ENCODE measurements around the gene NLGN2. TPM values are rescaled to one million over a fixed set of nuclear protein-coding genes. Genes with fewer than 3 reads are reported as not detected.

Gene NLGN2
- total RNA-seq, 1 donor from 2014 or later = 90.8 TPM

DNA sequence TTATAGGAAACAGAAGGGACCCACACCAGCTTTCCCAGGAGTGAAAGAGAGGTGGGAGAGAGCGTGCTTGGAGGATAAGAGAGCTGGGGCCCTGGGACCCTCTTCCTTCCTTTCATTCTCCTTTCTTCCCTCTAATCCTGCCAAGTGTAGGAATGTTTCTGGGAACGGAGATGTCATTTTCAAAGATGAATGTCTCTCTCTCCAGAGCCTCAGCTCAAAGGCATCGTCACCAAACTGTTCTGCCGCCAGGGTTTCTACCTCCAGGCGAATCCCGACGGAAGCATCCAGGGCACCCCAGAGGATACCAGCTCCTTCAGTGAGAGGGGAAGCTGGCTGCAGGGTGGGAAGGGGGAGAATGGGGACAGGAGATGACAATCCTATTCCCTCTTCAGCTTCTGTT, 33.6 kb downstream of the NLGN2 start:
- DNase-seq = no peak
- TF ChIP-seq CTCF (IDR thresholded peaks at IDR 0.05; ENCODE audit: partially characterized antibody, unreplicated experiment) = no peak
- Mint-ChIP-seq H3K27ac (ENCODE audit: unreplicated experiment) (peak overlapping the region; percentile 59), H3K9me3 (ENCODE audit: unreplicated experiment) (peaks cover 19% of the 10 kb centered on the region), H3K4me1 (ENCODE audit: low read depth, unreplicated experiment) (peaks cover 14% of the 10 kb centered on the region), H3K36me3 (ENCODE audit: unreplicated experiment) (no peaks in the 10 kb centered on the region), H3K4me3 (ENCODE audit: unreplicated experiment) (peak overlapping the region; percentile 92), H3K27me3 (ENCODE audit: unreplicated experiment) (peaks cover 31% of the 10 kb centered on the region)

- H3K9me3 Mint-ChIP-seq (ENCODE audit: unreplicated experiment) = peaks cover 21% of the 10 kb centered on the region
- no peaks in the 10 kb centered on the region for H3K36me3 Mint-ChIP-seq (ENCODE audit: unreplicated experiment)
- DNase-seq = no peak
- no peak overlapping the region for H3K27ac Mint-ChIP-seq (ENCODE audit: unreplicated experiment)
- H3K27me3 Mint-ChIP-seq (ENCODE audit: unreplicated experiment) = peaks cover 30% of the 10 kb centered on the region
- TF ChIP-seq CTCF (IDR thresholded peaks at IDR 0.05; ENCODE audit: partially characterized antibody, unreplicated experiment) = no peak
- no peak overlapping the region for H3K4me3 Mint-ChIP-seq (ENCODE audit: unreplicated experiment)
- H3K4me1 Mint-ChIP-seq (ENCODE audit: low read depth, unreplicated experiment) = peaks cover 13% of the 10 kb centered on the region
These were observed 34.5 kb downstream of the NLGN2 start for GRCh38 chr17:7442142-7442541.

DNA sequence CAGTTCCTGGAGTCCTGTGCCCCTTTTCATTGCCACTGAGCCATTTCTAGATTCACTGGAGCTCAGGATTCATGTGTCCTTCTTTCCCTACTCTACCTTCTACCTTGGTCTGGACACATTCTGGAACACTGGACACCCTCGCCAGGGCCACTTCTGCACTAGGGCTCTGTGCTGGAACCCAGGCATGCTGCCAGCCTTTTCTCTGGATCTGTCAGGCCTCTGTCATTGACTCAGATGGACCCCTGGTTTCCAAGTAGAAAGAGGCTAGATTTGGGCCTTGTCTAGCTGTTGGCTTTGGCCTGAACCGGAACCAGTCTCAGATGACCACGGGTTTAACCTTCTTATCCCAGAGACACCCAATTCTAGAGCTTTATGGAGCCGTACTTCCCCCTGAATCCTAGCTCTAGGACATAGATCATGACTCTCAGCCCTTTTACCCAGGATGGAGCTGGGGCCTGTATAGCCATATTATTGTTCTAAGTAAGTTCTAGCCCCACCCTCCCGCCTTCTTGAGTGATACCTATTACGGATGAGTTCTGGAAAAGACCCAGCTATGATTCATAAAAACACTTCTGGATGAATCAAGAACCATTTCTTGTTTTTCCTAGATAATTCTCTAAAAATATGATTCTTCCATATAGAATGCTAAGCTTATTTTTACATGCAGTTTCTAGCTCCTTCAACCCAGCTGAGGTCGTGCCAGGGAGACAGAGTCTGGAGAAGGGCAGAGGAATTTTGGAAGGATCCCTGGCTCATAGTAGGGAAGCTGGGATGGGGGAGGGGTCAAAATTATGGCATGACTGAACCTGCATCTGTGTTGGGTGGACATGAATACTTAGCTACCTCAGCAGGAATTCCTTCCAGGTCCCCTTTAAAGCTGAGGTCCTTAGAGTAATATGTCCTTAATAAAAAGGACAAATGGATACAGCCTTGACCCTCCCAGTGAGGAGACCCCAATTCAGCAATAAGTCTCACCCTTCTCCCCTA, 36.1 kb downstream of the NLGN2 start:
- peaks cover 17% of the 10 kb centered on the region for H3K9me3 Mint-ChIP-seq (ENCODE audit: unreplicated experiment)
- peaks cover 4% of the 10 kb centered on the region for H3K36me3 Mint-ChIP-seq (ENCODE audit: unreplicated experiment)
- TF ChIP-seq CTCF (IDR thresholded peaks at IDR 0.05; ENCODE audit: partially characterized antibody, unreplicated experiment) = no peak
- no peak overlapping the region for H3K27ac Mint-ChIP-seq (ENCODE audit: unreplicated experiment)
- DNase-seq = no peak
- H3K4me1 Mint-ChIP-seq (ENCODE audit: low read depth, unreplicated experiment) = peaks cover 5% of the 10 kb centered on the region
- H3K4me3 Mint-ChIP-seq (ENCODE audit: unreplicated experiment) = no peak overlapping the region
- H3K27me3 Mint-ChIP-seq (ENCODE audit: unreplicated experiment) = peaks cover 25% of the 10 kb centered on the region

DNA sequence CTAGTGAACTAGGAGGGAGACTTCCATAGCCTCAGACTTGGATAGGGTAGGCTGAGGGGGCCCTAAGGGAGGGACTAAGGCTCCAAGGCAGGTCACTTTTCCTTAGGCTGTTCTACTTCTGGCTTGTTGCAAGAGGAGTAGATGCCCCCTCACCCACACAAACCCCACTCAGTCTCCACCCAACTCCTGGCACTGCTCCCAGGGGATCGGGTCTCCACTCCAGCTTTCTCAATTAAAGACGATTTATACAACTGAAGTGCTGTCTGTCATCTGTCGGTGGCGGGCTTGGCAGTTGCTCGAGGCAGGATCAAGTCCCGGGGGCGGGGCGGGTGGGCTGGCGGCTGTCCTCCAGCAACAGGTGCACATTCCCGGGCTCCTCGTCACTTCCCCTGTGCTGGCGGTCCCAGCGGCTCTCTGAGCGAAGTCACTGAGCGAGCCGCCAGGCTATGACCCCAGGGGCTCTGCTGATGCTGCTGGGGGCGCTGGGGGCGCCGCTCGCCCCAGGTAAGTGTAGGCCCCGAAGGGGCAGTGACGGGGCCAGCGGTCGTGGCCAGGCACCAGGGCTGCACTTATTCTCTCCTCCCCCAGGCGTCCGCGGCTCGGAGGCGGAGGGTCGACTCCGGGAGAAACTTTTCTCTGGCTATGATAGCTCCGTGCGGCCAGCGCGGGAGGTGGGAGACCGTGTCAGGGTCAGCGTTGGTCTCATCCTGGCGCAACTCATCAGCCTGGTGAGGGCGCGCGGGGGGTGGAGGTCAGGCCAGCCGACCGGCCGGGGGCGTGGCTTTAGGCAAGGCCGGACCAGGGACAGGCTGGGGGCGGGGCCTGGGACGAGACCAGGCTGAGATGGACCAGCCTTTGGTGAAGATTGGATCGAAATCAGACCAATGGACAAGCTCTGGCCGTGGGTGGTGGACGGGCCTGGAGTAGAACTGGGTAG, 37.3 kb downstream of the NLGN2 start, which contains the start of gene CHRNB1:
CHRNB1 (plus strand) TSS at position 380 of the 937 bp plus-strand sequence; CDS start at position 447, 67 bp downstream.
- no peak for TF ChIP-seq CTCF (IDR thresholded peaks at IDR 0.05; ENCODE audit: partially characterized antibody, unreplicated experiment)
- Mint-ChIP-seq H3K27ac (ENCODE audit: unreplicated experiment) (no peak within 1 kb of the TSS), H3K9me3 (ENCODE audit: unreplicated experiment) (peaks cover 15% of the 10 kb centered on the region), H3K4me1 (ENCODE audit: low read depth, unreplicated experiment) (peaks cover 4% of the 10 kb centered on the region), H3K36me3 (ENCODE audit: unreplicated experiment) (peaks cover 5% of the 10 kb centered on the region), H3K27me3 (ENCODE audit: unreplicated experiment) (peaks cover 20% of the 10 kb centered on the region), H3K4me3 (ENCODE audit: unreplicated experiment) (peak within 1 kb of the TSS; percentile 85)
- DNase-seq = peak; percentile 84
